Measurements from ENCODE around the gene ZMYM3.

ZMYM3 gene

DNA sequence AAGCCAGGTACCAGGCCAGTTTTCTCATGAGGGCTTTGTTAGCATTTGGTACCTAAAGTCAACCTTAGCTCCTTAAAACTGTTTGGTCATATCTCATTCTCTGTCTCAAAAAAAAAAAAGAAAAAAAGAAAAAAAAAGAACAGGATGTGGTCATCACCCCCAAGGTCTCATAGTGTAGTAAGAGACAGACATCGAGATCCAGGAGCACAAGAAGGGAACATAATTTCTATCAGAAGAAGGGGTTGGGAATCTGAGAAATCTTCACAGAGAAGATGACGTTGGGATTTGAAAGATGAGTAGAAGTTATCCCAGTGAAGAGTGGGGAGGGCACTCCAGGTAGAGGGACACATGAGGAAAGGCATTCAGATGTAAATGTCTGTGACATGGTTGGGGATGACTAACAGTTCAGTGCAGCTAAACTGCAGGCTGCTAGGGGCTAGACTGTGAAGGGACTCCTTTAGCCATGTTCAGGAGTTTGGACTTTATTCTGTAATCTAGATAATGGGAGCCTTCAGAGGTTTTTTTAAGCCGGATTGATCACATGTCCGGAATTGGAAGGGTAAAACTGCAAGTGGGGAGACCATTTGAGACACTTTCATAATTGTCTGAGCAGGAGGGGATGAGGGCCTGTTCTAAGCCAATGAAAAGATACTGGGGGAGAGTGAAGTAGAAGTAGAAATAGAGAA lies 57.8 kb downstream of the ZMYM3 start:
- peaks cover 6% of the 10 kb centered on the region for H3K4me1 Mint-ChIP-seq
- H3K4me3 Mint-ChIP-seq, result no peak overlapping the region
- no peaks in the 10 kb centered on the region for H3K36me3 Mint-ChIP-seq (ENCODE audit: low read depth)

DNA sequence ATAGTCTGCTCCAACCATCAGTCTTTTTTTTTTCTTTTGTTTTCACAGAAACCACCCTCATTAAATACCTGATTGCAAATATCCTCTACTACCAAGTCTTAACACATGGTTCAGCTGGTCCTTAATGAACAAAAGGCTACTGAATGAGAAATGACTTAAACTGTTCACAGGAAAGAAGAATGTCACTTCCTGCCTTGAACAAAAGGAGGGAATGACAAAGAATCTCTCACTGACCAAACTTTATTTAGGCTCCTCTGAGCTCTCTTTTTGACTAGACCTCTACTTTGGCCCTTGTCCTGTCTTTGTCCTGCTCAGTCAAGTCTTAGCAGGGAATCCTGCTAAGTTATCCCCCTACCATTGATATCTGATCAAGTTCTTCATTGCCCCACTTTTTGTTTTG lies 62.7 kb downstream of the ZMYM3 start:
- H3K4me1 Mint-ChIP-seq, result no peaks in the 10 kb centered on the region
- no peaks in the 10 kb centered on the region for H3K27me3 Mint-ChIP-seq (ENCODE audit: low read depth)
- TF ChIP-seq CTCF (IDR thresholded peaks at IDR 0.05; ENCODE audit: unreplicated experiment in 3 of 3), result no peak
- peaks cover 7% of the 10 kb centered on the region for H3K9me3 Mint-ChIP-seq
- no peak overlapping the region for H3K4me3 Mint-ChIP-seq
- no peaks in the 10 kb centered on the region for H3K36me3 Mint-ChIP-seq (ENCODE audit: low read depth)
- H3K27ac Mint-ChIP-seq, result no peak overlapping the region

More for the DNA sequence above, 57.8 kb downstream of the ZMYM3 start:
- Mint-ChIP-seq H3K9me3 (peaks cover 7% of the 10 kb centered on the region), H3K27ac (peak overlapping the region in 2 of 3 experiments; percentile 7 to 57), H3K27me3 (ENCODE audit: low read depth) (no peaks in the 10 kb centered on the region)
- TF ChIP-seq CTCF (IDR thresholded peaks at IDR 0.05; ENCODE audit: unreplicated experiment in 3 of 3), result no peak

Measured in nephron (organoid).